HG03460 (cell line): ENCODE measurements around the gene FBXW5.

Experiments
- ATAC-seq: cut with Tn5 transposase; IDR thresholded peaks from one replicate; pipeline ENCODE4 v1.9.1; 2021; ENCODE audit not compliant: unreplicated experiment

The FBXW5 gene, protein sequence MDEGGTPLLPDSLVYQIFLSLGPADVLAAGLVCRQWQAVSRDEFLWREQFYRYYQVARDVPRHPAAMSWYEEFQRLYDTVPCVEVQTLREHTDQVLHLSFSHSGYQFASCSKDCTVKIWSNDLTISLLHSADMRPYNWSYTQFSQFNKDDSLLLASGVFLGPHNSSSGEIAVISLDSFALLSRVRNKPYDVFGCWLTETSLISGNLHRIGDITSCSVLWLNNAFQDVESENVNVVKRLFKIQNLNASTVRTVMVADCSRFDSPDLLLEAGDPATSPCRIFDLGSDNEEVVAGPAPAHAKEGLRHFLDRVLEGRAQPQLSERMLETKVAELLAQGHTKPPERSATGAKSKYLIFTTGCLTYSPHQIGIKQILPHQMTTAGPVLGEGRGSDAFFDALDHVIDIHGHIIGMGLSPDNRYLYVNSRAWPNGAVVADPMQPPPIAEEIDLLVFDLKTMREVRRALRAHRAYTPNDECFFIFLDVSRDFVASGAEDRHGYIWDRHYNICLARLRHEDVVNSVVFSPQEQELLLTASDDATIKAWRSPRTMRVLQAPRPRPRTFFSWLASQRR

GRCh38 chr9:136944519-136945332 lies at the start of gene FBXW5, which contains the start of gene C8G:
FBXW5 (minus strand) TSS chr9:136944738; CDS start chr9:136944083, 655 bp downstream.
C8G (plus strand) TSS chr9:136945243; CDS start chr9:136945321, 78 bp downstream.
- ATAC-seq = peak; percentile 66

GRCh38 chr9:136992819-136993369 lies 48.4 kb upstream of the FBXW5 start:
- ATAC-seq = no peak

DNA sequence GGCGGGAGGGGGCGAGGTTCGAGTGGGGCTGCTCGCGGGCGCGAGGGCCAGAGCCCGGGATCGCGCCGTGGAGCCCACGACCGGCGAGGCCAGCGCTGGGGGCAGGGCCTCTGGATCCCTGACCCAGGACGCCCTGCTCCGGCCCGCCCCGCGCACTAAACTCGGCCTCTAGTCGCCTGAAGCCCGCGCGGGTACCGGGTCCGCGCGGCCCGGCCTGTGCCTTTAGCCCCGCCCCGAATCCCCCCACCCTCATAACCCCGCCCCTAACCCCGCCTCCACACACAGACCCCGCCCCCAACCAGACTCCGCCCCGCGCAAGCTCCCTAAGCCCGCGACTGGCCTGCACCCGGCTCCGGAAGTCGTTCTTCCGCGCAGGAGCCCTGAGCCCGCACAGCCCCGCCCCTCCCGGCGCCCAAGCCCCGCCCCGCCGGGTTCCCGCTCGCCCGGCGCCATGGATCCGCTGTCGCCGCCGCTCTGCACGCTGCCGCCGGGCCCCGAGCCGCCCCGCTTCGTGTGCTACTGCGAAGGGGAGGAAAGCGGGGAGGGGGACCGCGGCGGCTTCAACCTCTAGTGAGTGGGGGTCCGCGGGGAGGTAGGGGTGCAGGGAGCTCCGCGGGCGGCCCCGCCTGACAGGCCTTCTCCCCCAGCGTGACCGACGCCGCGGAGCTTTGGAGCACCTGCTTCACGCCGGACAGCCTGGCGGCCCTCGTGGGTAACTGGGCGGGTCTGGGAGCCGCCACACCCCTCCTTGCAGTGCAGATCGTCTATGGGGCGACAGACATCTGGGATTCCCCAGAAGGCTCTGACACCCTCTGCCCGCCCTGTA lies 47.7 kb upstream of the FBXW5 start, which contains the start of gene PAXX:
Gene PAXX (plus strand): TSS at position 430 of the 826 bp plus-strand sequence. CDS start 22 bp downstream, at position 452.
- ATAC-seq = peak; percentile 77

GRCh38 chr9:136990242-136990911 lies 45.8 kb upstream of the FBXW5 start:
- no peak for ATAC-seq

GRCh38 chr9:136988872-136989271 lies 44.3 kb upstream of the FBXW5 start:
- no peak for ATAC-seq

DNA sequence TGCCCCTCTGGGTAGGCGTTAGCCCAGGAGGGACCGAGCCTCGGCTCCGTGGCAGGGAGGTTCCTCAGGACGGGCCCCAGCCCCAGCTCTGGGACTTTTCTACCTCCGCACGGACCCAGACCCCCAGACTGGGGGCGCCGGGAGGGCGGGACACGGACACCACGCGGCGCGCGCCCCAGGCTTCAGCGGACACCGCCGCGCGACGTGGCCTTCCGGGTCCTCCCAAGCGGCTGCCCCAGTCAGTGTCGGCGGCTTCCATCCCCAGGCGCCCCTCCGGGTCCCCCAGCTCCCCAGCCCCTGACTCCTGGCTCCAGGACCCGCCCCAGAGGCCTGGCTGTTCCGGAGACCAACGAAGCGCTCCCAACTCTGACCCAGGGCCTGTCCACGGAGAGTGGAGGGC lies 41.3 kb upstream of the FBXW5 start:
- no peak for ATAC-seq

GRCh38 chr9:136985027-136985602 lies 40.6 kb upstream of the FBXW5 start:
- ATAC-seq = no peak

DNA sequence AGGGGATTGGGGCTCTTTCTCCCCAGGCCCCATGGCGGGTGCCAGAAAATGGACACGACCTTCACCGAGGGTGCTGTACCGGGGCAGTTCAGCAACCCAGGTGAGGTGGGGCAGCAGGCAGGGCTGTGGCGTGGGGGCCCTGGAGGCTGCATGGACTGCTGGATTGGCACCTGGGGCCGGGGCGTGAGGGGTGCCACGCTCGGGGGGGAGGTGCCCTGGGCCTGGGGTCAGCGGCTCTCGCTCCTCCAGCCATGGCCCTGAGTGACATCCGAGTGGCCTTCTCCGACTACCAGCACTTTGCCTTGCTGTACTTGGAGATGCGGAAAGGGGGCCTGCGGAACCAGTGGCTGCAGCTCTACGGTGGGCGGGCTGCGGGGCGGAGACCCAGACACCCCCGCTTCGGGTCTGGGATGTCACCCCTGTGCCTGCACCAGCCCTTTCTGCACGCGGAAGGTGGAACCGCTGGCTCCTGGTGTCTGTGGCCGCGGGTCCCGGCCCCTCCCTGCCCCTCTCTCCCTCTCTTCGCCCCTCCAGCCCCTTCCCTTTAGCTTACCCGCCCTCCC lies 40.0 kb upstream of the FBXW5 start:
- ATAC-seq = no peak

GRCh38 chr9:136983656-136984314 lies 39.2 kb upstream of the FBXW5 start:
- no peak for ATAC-seq

- no peak for ATAC-seq
Measured at GRCh38 chr9:136983167-136983566, 38.6 kb upstream of the FBXW5 start.

DNA sequence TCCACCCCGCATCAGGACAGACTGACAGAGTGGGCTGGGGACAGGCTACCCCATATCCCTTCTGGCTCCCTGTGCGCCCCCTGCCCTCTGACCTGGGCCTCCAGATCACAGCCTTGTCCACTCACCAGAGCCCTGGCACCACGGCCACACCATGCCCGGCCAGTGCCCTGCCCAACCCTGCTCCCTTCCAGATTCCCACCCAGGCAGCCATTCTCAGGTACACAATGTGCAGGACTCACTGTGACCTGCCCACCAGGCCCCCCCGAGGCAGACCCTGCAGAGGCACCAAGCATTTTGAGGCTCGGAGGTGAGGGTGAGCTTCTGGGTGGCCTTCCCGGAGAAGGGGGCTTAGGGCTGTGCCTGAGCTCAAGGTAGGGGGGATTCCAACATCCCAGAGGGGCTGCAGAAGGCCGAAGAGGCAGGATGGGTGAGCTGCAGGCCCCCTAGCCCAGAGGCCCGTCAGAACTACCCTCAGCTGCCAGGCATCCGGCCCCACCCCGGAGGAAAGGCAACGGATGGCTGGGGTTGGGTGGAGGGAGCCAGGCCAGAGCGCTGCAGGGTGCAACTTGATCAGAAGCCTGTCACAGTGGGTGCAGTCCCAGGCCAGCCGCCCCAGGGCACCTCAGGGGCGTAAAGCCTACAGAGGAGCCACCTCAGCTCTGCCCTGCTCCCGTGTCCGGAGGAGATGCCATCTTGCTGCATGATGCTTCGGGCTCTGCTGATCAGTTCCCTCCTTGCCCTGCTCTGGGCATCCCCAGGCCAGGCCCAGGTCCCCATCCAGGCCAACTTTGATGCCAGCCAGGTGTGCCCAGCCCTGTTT lies 37.9 kb upstream of the FBXW5 start, which contains the start of gene LCNL1:
Gene LCNL1 (plus strand): TSS at position 762 of the 820 bp plus-strand sequence. CDS start 594 bp downstream, outside the sequence.
- ATAC-seq = no peak

GRCh38 chr9:136981588-136982231 lies 37.2 kb upstream of the FBXW5 start:
- no peak for ATAC-seq

DNA sequence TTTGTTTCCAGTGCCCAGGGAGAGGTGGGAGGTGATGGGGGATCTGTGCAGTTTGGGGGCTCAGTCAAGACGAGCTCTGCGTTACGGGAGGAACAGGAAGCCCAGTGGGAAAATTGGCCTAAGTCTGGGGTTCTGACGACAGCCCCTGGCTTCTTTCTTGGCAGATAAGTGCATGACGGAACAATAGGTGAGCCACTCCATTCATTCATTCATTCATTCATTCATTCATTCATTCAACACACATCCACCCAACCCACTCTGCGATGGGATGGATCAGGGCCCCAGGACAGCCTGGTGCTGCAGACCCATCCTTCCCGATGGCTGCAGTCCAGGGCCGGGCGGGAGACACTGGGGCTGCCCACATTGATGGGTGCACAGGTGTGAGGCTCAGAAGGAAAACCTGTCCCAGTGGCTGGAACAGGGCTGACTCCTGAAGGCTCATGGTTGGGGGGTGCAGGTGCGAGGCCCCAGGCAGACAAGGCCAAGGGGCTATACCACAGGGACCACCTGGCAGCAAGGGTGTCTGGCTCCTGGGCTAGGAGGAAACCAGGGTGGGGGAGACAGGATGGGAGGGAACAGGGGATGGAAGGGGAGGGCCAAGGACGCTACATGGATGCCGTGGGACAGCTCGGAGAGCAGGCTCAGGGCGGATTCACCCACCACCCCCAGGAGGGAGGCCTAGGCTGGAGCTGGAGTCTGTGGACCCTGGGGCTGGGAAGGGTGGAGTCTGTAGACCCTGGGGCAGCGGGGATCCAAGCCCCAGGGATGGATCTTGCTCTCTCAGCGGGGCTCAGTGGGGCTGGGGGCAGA lies 36.3 kb upstream of the FBXW5 start:
- no peak for ATAC-seq

- no peak for ATAC-seq
Measured at GRCh38 chr9:136979769-136980587, 35.4 kb upstream of the FBXW5 start.

GRCh38 chr9:136978865-136979544 lies 34.5 kb upstream of the FBXW5 start:
- no peak for ATAC-seq
